ENCODE data around the gene LRR1. TPM values are rescaled to one million over a fixed set of nuclear protein-coding genes. Genes with fewer than 3 reads are reported as not detected.
A peak's percentile ranks its signal among the peaks of the same experiment; 100 is the strongest.

Gene LRR1
- total RNA-seq, 1 experiment from 2014 or later, result 34.8 TPM

DNA sequence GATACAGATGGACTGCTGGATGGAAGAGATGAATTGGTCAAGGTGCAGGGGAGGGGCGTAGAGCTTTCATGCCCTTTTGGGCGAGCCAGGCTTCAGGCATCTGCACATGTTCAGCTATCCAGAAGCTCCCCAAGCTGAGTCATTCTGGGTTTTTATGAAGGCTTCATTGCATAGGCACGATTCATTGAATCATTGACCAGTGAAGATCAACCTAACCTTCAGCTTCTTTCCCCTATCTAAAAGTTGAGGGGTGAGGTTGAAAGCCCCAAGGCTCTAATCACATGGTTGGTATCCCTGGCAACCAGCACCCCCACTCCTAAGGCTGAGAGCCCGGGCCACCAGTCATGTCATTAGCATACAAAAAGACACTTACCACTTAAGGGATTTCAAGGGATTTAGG lies 48.9 kb upstream of the LRR1 start:
- Histone ChIP-seq H3K27me3 (replicated peaks; ENCODE audit: control insufficient read depth, insufficient read depth, low read length) (no peaks in the 10 kb centered on the region), H3K4me3 (ENCODE audit: low read depth, low read length) (no peak overlapping the region), H3K36me3 (ENCODE audit: control insufficient read depth, insufficient read depth, low read length) (no peaks in the 10 kb centered on the region), H3K4me1 (peaks cover 9% of the 10 kb centered on the region), H3K9me3 (no peaks in the 10 kb centered on the region)
- Mint-ChIP-seq H3K9me3 (ENCODE audit: unreplicated experiment) (peaks cover 10% of the 10 kb centered on the region), H3K4me1 (ENCODE audit: low read depth, unreplicated experiment) (peaks cover 7% of the 10 kb centered on the region), H3K27ac (ENCODE audit: unreplicated experiment) (no peak overlapping the region), H3K27me3 (ENCODE audit: insufficient read depth, unreplicated experiment) (no peaks in the 10 kb centered on the region), H3K36me3 (ENCODE audit: insufficient read depth, unreplicated experiment) (no peaks in the 10 kb centered on the region), H3K4me3 (ENCODE audit: unreplicated experiment) (no peak overlapping the region)
- no TSS peak for BruUV-seq (replicated peaks)
- CTCF ChIA-PET, result interaction anchor here (2.6 to 3.6 kb wide), 2 partner anchors 53 to 89 kb away, joined by 29 to 68 read pairs; no protein-coding TSS in a partner anchor
- TF ChIP-seq, protein P1, sequence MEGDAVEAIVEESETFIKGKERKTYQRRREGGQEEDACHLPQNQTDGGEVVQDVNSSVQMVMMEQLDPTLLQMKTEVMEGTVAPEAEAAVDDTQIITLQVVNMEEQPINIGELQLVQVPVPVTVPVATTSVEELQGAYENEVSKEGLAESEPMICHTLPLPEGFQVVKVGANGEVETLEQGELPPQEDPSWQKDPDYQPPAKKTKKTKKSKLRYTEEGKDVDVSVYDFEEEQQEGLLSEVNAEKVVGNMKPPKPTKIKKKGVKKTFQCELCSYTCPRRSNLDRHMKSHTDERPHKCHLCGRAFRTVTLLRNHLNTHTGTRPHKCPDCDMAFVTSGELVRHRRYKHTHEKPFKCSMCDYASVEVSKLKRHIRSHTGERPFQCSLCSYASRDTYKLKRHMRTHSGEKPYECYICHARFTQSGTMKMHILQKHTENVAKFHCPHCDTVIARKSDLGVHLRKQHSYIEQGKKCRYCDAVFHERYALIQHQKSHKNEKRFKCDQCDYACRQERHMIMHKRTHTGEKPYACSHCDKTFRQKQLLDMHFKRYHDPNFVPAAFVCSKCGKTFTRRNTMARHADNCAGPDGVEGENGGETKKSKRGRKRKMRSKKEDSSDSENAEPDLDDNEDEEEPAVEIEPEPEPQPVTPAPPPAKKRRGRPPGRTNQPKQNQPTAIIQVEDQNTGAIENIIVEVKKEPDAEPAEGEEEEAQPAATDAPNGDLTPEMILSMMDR (IDR thresholded peaks at IDR 0.05; ENCODE audit: insufficient read depth in 1 of 2, low read depth in 1 of 2, low read length in 1 of 2, severe bottlenecking in 1 of 2, unreplicated experiment in 1 of 2), result no peak
- intact Hi-C loops (cut with micrococcal nuclease; ENCODE audit: unreplicated experiment), result loop anchor here (2.0 to 5.0 kb wide), 2 partner anchors 45 to 378 kb away; no protein-coding TSS in a partner anchor
- DNase-seq, result no peak
- POLR2A ChIA-PET, result interaction anchor here (1.9 kb wide), 1 partner anchor 36 kb away, joined by 5 read pairs; the partner anchor contains the start of gene RPS29

- intact Hi-C loops (cut with micrococcal nuclease; ENCODE audit: unreplicated experiment), result loop anchor here (1.0 to 5.0 kb wide), 3 partner anchors 46 to 378 kb away; no protein-coding TSS in a partner anchor
- ChIA-PET POLR2A (interaction anchor here (1.0 to 1.9 kb wide), 2 partner anchors 36 to 89 kb away, joined by 3 to 5 read pairs; partner anchors contain the start of gene RPS29), CTCF (interaction anchor here (0.6 to 3.6 kb wide), 9 partner anchors 14 to 376 kb away, joined by 3 to 68 read pairs (median 4); no protein-coding TSS in a partner anchor)
- Mint-ChIP-seq H3K4me3 (ENCODE audit: unreplicated experiment) (no peak overlapping the region), H3K27ac (ENCODE audit: unreplicated experiment) (no peak overlapping the region), H3K36me3 (ENCODE audit: insufficient read depth, unreplicated experiment) (no peaks in the 10 kb centered on the region), H3K4me1 (ENCODE audit: low read depth, unreplicated experiment) (peaks cover 6% of the 10 kb centered on the region), H3K9me3 (ENCODE audit: unreplicated experiment) (peaks cover 8% of the 10 kb centered on the region), H3K27me3 (ENCODE audit: insufficient read depth, unreplicated experiment) (no peaks in the 10 kb centered on the region)
- Histone ChIP-seq H3K27me3 (replicated peaks; ENCODE audit: control insufficient read depth, insufficient read depth, low read length) (no peaks in the 10 kb centered on the region), H3K9me3 (no peaks in the 10 kb centered on the region), H3K4me3 (ENCODE audit: low read depth, low read length) (no peak overlapping the region), H3K36me3 (ENCODE audit: control insufficient read depth, insufficient read depth, low read length) (no peaks in the 10 kb centered on the region), H3K4me1 (peaks cover 9% of the 10 kb centered on the region)
- TF ChIP-seq, protein P1 (IDR thresholded peaks at IDR 0.05; ENCODE audit: insufficient read depth in 1 of 2, low read depth in 1 of 2, low read length in 1 of 2, severe bottlenecking in 1 of 2, unreplicated experiment in 1 of 2), result peak in 1 of 2 experiments; percentile 55
- BruUV-seq (replicated peaks), result no TSS peak
- peak in 1 of 2 experiments; percentile 27 for DNase-seq
These were observed 48.2 kb upstream of the LRR1 start for GRCh38 chr14:49550286-49551184.

GRCh38 chr14:49551569-49551968 lies 47.2 kb upstream of the LRR1 start:
- peaks cover 9% of the 10 kb centered on the region for H3K4me1 ChIP-seq
- BruUV-seq (replicated peaks), result no TSS peak
- H3K27me3 Mint-ChIP-seq (ENCODE audit: insufficient read depth, unreplicated experiment), result no peaks in the 10 kb centered on the region
- H3K4me3 Mint-ChIP-seq (ENCODE audit: unreplicated experiment), result no peak overlapping the region
- H3K27ac Mint-ChIP-seq (ENCODE audit: unreplicated experiment), result no peak overlapping the region
- H3K9me3 Mint-ChIP-seq (ENCODE audit: unreplicated experiment), result no peaks in the 10 kb centered on the region
- DNase-seq, result no peak
- CTCF ChIA-PET, result interaction anchor here (2.6 to 3.6 kb wide), 2 partner anchors 55 to 90 kb away, joined by 29 to 68 read pairs; no protein-coding TSS in a partner anchor
- no peaks in the 10 kb centered on the region for H3K4me1 Mint-ChIP-seq (ENCODE audit: low read depth, unreplicated experiment)
- POLR2A ChIA-PET, result no interaction called here
- no peaks in the 10 kb centered on the region for H3K27me3 ChIP-seq (replicated peaks; ENCODE audit: control insufficient read depth, insufficient read depth, low read length)
- no peaks in the 10 kb centered on the region for H3K36me3 Mint-ChIP-seq (ENCODE audit: insufficient read depth, unreplicated experiment)
- no peaks in the 10 kb centered on the region for H3K36me3 ChIP-seq (ENCODE audit: control insufficient read depth, insufficient read depth, low read length)
- TF ChIP-seq, protein P1 (IDR thresholded peaks at IDR 0.05; ENCODE audit: insufficient read depth in 1 of 2, low read depth in 1 of 2, low read length in 1 of 2, severe bottlenecking in 1 of 2, unreplicated experiment in 1 of 2), result no peak
- no peak overlapping the region for H3K4me3 ChIP-seq (ENCODE audit: low read depth, low read length)
- no peaks in the 10 kb centered on the region for H3K9me3 ChIP-seq
- intact Hi-C loops (cut with micrococcal nuclease; ENCODE audit: unreplicated experiment), result loop anchor here (1.0 to 5.0 kb wide), 3 partner anchors 47 to 379 kb away; no protein-coding TSS in a partner anchor
